AG10803 (cell line): ENCODE measurements around the gene RYR2.

Source experiments
- DNase-seq: peaks from one replicate; pipeline ENCODE4 v3.0.0; 2010; ENCODE audit warnings: low read depth
- H3K4me3 ChIP-seq: 2 replicates; pipeline ENCODE4 v1.5.1; 2011; ENCODE audit warnings: mild to moderate bottlenecking, low read length, control low read depth
- CTCF ChIP-seq: conservative IDR thresholded peaks from 2 replicates; pipeline ENCODE4 v1.5.1; 2011; ENCODE audit warnings: mild to moderate bottlenecking, low read length, control low read depth, inconsistent platforms

Gene RYR2

GRCh38 chr1:237187842-237188241 lies 145.9 kb downstream of the RYR2 start:
- no peak for DNase-seq
- no peak for TF ChIP-seq CTCF
- no peak overlapping the region for H3K4me3 ChIP-seq

- H3K4me3 ChIP-seq = no peak overlapping the region
- TF ChIP-seq CTCF = no peak
- DNase-seq = no peak
These were observed 149.4 kb downstream of the RYR2 start for GRCh38 chr1:237191403-237191802.

GRCh38 chr1:237197470-237198425 lies 155.8 kb downstream of the RYR2 start:
- H3K4me3 ChIP-seq = no peak overlapping the region
- no peak for DNase-seq
- no peak for TF ChIP-seq CTCF

- no peak for DNase-seq
- no peak for TF ChIP-seq CTCF
- H3K4me3 ChIP-seq = no peak overlapping the region
These were observed 157.0 kb downstream of the RYR2 start for GRCh38 chr1:237199026-237199425.

- no peak overlapping the region for H3K4me3 ChIP-seq
- DNase-seq = no peak
- no peak for TF ChIP-seq CTCF
These were observed 159.2 kb downstream of the RYR2 start for GRCh38 chr1:237201155-237201554.

- no peak for DNase-seq
- no peak overlapping the region for H3K4me3 ChIP-seq
- TF ChIP-seq CTCF = no peak
These were observed 162.9 kb downstream of the RYR2 start for GRCh38 chr1:237204841-237205240.
